GM18520 (cell line): ENCODE data around the gene CBX6.

Experiments used
- ATAC-seq: cut with Tn5 transposase; IDR thresholded peaks from one replicate; pipeline ENCODE4 v1.9.1; 2021; ENCODE audit not compliant: unreplicated experiment

The CBX6 gene

GRCh38 chr22:38841211-38841610 is 30.8 kb downstream of the CBX6 start:
- no peak for ATAC-seq

GRCh38 chr22:38840129-38840528 is 31.9 kb downstream of the CBX6 start:
- no peak for ATAC-seq

DNA sequence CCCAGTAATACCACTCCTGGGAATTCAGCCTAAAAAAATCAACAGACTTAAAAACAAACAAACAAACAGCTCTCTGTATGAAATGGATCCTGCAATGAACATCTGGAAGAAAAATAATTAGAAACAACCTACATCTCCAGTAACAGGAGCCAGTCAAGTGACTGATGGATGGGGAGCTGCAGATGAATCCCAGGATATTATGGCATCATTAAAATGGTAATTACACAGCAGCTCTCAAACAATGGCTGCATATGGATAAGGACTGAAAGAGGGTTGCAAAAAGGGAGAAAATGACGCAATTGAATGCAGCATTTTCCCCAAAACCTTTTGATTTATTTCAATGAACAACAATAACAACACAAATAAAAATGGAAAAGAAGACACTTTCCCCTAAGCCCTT is 32.3 kb downstream of the CBX6 start:
- no peak for ATAC-seq

DNA sequence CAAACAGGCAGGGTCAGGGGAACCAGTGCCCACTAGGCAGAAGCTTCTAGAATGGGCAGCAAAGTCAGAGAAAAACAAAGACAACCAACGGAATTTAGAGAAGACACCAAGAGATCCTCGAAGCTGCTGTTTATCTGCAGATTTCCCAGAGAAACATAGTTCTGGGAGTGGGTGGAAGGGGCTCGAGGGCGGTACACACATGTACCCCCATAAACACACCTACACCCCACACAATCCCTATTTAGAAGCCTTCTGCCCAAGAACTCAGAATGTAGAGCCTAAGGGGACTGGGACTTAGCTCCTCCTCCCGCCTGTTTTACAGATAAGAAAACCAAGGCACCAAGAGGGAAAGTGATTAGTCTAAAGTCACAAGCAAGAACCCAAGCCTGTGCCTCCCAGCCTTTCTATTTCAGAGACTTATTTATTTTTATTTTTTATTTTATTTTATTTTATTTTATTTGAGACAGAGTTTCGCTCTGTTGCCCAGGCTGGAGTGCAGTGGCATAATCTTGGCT is 34.5 kb downstream of the CBX6 start:
- ATAC-seq: no peak

DNA sequence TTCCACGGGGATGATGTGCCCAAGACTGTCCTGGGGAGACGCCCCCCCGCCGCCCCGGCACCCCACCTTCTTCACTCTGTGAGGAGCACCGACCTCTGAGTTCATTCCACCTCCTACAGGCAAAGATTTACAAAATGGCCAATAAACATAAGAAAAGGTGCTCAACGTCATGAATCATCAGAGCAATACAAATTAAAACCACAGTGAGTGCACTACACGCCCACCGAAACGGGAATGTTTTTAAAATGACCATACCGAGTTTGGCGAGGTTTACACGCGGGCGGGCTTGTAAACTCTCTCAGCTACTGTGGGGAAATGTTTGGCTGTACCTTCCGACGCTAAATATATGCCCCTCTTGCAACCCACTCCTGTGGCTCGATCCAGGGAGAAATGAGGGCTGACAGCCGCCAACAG is 36.1 kb downstream of the CBX6 start:
- no peak for ATAC-seq

DNA sequence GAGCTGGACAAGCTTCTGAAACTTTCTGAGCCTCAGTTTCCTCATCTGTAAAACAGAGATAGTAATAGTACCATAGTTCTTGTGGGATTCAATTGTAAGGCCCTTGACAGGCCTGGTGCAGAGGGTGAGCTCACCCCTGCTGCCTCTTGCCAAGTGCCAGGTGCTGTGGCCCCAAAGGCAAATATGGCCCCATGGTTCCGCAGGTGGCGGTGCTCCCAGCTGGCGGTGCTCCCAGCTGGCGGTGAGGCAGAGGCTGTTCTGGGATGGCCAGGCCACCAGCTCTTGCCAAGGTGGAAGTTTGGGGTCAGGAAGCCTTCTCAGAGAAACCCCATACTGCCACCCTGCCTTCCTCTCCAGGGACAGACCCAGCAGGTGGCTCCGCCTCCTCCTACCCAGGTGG is 37.0 kb downstream of the CBX6 start:
- no peak for ATAC-seq

DNA sequence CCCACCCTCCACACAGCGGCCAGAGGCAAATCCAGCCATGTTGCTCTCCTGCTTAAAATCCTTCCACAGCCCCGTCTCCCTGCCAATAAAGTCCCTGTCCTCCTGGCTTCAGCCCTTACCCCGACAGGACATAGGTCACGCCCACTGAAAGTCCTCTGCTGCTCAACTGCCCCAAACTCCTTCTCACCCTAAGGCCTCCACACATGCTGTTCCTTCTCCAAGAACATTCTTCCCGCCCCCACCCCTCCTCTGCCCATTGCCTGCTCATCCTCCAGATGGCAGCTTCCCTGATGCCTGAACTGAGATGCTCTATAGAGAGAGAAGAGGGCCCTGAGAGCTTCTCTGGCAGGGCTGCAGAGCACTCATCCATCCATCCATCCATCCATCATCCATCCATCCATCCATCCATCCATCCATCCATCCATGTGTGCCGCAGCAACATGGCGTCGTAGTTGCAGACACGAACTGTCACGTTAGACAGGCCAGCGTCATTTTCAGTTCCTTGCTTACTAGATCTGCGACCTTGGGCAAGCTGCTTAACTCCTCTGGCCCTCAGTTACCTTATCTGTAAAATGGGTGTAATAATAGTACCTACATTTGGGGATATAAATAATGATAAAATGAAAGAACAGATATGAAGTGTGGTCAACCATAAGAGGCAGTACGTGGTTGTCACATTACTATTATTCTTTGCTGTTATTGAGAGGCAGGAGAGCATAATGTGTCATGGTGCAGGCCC is 37.6 kb downstream of the CBX6 start:
- no peak for ATAC-seq

GRCh38 chr22:38833061-38833460 is 39.0 kb downstream of the CBX6 start:
- no peak for ATAC-seq

DNA sequence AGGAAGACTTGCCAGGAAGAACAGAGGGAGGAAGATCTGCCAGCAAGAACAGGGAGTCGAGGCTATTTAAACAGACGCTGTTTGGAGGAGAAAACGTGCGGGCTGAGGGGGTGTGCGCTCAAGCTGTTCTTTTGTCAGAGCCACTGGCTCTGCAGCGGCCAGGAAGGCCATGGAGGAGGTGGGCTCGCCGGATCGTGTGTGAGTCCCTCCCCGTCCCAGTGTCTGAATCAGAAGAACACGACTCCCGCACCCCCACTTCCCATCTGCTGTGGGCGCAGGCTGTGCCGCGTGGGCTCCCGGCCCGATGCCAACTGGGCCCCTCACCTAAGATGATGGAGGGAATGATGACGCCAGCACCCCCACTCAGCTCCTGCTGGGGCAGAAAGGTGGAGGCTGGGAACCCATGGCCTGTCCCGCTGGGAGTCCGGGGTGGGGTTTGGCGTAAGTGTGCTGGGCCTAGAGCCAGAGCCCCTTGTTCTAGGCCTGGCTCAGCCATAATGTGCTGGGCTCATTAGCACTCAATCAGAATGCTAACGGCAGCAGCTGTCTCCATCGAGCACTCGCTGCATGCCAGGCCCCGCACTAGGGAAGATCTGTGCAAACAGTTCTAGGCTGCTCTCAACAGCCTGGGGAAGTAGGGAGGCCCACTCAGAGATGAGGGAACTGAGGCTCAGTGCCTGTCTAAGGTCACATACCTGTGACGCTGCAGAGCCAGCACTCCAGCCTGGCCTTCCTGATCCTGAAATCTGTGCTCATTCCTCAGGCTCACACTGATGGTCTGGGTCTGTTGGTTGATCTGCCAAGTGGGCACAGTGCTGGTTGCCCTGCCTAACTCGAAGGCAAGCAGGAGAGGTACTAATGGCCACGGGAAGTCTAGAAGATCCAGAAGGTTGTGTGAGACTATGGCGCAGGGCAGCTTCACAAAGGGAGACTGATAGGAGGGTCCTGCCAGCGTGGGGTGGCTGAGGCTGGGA is 39.7 kb downstream of the CBX6 start:
- no peak for ATAC-seq

GRCh38 chr22:38831166-38831945 is 40.7 kb downstream of the CBX6 start:
- ATAC-seq: no peak

DNA sequence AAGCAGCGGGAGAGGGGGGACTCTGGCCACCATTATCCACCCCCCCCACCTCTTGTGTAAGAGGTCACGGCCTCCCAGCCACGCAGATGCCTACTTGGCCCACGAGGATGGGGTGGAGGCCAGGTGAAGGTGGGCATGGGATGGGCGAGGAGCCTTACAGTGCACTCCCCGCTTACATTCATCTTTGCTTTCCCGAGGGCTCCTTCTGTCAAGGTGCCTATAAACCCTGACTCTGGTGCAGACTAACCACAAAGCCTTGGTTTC is 41.2 kb downstream of the CBX6 start:
- no peak for ATAC-seq

GRCh38 chr22:38830026-38830844 is 41.8 kb downstream of the CBX6 start:
- no peak for ATAC-seq

DNA sequence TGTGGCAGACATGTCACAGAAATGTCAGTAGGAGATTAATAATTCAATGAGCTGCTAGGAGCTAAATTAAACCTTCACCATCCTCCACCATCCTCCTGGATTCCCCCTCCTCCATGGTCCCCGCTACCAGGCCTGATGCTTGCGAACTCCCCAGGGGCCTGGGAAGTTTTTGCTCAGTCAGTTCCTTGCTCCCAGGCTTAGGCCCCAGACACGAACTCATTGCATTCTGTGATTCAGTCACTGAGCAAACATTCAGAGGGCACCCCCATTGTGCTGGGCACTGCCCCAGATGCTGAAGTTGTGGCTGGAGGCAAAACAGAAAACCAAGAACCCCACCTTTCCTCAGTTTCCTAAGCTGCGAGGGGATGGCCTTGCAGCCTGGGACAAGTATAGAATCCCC is 42.5 kb downstream of the CBX6 start:
- ATAC-seq: no peak

GRCh38 chr22:38828616-38829205 is 43.3 kb downstream of the CBX6 start:
- ATAC-seq: no peak

GRCh38 chr22:38828191-38828590 is 43.8 kb downstream of the CBX6 start:
- ATAC-seq: no peak

DNA sequence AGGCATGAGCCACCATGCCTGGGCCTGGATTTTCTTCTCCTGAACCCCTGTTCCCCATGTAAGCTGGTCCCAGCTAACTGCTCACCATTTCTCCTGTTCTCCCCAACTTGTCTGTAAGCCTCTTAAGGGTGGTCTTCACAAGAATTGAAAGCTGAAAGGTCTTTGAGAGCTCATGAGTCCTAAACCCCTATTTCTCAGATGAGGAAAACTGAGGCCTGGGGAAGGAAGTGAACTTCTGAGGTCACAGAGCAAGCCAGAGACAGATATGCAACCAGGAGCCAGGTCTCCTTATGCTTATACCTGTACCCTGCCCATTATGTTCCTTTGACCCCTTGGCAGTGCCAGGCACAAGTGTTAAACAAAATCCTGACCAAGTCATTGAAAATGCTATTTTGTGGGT is 44.5 kb downstream of the CBX6 start:
- no peak for ATAC-seq

DNA sequence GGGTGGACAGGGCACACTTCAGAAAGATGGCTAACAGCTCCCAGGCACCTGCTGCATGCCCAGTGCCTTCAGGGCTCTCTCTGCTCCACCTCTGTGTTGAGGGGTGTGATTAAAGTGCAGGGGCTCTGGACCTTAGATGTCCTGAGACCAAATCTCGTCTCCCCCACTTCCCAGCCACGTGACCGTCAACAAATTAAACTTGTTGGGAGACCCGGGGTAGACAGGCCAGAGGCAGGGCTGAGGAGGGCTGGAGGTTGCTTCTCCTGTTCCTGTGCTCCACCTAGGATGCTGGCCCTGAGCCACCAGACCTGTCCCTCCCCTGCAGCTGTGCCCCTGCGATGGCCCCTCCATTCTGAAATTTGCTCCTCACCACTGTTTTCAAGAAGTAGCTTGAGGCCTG is 45.2 kb downstream of the CBX6 start:
- no peak for ATAC-seq

DNA sequence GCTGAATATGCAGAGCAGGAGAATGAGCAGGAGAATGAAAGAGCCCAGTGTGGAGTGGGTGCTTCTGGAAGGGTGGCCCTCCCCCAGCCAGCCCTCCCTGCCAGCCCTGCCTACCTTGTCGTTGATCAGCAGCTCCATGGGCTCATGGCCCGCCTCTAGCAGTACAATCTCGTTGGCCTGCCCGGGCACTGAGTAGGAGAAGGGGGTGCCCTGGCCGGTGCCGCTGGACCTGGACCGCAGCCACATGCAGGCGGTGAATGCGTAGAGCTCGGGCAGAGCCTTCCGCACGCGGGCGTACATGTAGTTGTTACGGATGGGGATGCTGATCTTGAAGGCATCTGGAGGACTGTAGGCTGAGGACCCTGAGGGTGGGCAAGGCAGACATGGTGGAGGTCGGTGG is 45.6 kb downstream of the CBX6 start:
- ATAC-seq: no peak

DNA sequence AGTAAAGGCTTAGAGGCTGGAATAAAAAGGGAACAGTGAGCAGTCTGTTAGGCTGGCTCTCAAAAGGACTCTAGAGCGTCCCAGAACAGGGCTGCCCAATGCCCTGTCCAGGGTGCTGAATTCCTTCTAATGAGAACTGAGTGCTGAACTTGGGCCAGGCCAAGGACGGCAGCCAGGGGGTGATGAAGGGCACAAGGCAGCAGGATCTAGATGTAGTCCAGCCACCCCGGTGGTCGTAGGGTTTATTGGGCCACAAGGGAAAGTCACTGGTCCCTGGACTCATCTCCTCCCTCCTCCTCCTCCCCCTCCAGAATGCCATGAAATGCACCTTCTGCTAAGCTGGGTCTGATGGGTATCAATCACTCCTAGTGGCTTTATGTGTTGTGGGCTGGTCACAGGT is 47.4 kb downstream of the CBX6 start:
- no peak for ATAC-seq

DNA sequence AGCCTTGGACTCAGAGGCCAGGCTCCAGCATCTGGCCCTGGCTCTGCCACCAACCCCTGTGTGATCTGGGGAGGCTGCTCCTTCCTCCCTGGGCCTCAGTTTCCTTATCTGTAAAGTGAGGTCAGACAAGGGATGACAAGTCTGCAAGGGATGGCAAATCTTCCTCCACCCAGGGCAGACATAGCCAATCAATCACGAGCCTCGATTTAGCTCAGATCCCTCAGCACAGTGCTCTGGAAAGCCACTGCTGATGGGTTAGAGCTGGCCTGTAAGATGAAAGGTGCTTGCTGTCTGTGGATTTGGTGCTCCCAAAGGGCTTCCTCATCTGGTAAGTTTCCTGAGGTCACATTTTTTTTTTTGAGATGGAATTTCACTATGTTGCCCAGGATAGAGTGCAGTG is 48.4 kb downstream of the CBX6 start:
- no peak for ATAC-seq
